Islet of Langerhans (tissue), 1 donor: ENCODE data around the gene COPB2.

Source experiments
- FAIRE-seq: peaks from one replicate; lab custom pipeline; 2011; peaks lifted over from hg19 to GRCh38; lab: Jason Lieb, UNC

COPB2 gene

GRCh38 chr3:139327231-139327630, 62.2 kb downstream of the COPB2 start:
- FAIRE-seq = no peak

GRCh38 chr3:139326707-139327106, 62.7 kb downstream of the COPB2 start:
- FAIRE-seq = no peak

DNA sequence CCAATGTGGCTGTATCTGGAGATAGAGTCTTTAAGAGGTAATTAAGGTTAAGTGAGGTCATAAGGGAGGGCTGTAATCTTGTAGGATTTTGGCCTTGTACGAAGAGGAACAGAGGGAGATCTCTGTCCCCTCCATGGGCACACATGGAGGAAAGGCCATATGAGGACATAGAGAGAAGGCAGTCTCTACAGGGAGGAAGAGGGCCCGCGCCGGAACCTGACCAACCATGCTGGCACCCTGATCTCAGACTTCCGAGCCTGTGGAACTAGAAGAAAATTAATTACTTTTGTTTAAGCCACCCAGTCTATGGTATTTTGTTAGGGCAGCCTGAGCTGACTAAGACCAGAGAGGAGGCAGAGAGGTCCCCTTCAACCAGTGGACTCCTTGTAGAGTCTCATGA, 63.3 kb downstream of the COPB2 start:
- no peak for FAIRE-seq

- no peak for FAIRE-seq
Observed at GRCh38 chr3:139325551-139325950, 63.9 kb downstream of the COPB2 start.

- FAIRE-seq = no peak
Observed at GRCh38 chr3:139324456-139324855, 65.0 kb downstream of the COPB2 start.

DNA sequence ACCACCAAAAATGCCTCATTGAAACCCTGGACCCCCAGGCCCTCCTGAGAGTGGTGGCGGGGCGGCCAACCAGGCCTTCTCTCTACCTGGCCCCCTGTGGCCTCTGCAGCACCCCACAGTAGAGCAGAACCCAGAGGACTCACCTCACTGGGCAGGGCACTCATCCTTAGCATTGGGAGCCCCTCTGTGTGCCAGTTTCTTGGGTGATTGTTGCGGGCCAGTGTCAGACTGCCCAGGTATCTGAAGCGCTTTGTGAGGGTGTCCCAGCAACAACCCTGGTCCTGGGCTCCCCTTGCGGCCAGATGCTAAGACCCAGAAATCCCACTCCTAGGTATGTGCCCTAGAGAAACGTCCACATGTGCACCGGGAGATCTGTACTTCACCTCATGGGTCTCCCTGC, 66.3 kb downstream of the COPB2 start:
- no peak for FAIRE-seq

- no peak for FAIRE-seq
Observed at GRCh38 chr3:139322346-139322745, 67.1 kb downstream of the COPB2 start.

DNA sequence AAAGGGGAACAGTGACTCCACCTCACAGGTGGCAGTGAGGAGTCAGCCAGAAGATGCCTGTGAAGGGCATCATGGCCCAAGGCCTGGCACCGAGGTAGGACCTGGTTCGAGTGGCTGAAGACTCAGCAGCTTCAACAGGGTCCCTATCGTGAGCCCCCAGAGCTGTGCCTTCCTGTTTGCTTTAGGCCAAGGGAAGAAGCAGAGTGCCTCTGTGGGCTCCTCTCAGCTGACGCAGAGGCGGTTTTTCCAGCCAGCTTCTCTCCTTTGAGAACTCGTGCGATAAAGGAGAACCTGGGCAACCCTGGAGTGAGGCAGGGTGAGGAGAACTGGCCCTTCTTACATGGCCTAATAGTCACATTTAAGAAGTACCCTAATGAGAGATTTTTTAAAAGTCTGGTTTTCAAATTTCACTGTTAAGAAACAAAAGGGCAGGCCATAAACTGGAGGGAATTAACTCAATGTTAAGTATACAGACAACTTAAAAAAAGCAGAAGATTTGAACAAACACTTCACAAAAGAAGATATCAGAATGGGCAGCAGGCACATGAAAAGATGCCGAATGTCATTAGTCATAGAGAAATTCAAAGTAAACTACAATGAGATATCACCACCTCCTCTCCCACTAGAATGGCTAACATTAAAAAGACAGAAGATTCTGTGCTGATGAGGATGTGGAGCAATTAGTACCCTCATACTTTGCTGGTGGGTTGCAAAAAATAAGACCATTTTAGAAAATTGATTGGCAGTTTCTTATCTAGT, 68.7 kb downstream of the COPB2 start:
- no peak for FAIRE-seq

DNA sequence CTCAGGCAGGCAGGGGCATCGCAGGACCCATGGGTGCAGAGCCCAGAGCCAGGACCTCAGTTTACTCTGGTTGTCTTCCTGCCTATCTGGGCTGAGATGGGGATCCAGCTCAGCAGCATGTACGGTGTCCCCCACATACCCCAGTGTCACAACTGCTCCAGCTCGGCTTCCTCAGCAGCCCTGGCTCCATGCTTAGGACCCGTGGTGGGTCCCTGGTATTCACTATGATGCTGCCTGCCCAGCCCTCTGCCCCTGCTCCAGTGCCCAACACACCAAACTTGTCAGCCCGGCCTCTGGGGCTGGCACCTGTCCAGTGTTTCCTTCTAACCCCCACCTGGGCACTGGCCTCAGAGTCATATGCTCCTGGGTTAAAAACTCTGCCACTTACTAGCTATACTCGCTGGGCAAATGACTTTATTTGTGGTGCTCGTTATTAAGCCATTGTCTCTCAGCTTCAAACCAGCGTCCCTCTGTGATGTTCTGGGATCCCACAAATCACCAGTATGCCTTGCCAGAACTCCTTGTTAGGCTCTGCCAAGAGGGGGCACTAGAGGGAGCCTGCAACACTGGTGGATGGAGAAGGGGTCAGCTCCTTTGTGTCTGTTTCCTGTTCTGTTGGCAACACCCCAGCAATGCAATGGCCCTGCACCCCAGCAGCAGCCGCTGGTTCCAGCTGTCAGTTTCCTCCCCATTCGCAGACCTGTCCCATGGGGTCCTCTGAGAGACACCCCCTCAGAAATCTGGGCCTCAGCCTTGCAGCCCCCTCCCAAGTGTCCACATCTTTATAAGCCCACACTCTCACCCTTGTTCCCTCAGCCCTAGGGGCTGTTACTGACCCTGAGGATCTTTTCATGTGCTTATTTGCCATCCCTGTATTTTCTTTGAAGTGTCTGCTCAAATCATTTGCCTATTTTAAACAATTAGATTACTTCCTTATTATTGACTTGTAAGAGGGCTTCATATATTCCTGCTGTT, 69.7 kb downstream of the COPB2 start:
- no peak for FAIRE-seq

DNA sequence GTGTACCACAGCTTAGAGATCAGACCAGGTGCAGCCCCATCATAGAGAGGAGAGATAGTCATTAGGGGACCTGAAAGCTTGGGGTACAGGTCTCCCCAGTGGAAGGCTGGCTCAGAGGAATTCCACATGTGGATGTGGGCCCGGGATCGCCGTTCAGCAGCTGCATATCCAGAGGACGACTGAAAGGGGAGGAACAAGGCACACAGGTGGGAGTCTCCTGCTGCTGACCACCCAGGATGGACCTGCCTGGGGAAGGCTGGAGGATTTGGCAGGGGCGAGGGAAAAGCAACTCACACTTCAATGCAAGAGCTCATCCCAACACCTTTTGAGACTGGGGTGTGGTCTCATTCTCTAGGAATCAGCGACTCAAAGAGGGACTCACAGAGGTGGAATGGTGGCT, 70.6 kb downstream of the COPB2 start:
- FAIRE-seq = no peak

- no peak for FAIRE-seq
Observed at GRCh38 chr3:139318431-139318816, 71.0 kb downstream of the COPB2 start.

DNA sequence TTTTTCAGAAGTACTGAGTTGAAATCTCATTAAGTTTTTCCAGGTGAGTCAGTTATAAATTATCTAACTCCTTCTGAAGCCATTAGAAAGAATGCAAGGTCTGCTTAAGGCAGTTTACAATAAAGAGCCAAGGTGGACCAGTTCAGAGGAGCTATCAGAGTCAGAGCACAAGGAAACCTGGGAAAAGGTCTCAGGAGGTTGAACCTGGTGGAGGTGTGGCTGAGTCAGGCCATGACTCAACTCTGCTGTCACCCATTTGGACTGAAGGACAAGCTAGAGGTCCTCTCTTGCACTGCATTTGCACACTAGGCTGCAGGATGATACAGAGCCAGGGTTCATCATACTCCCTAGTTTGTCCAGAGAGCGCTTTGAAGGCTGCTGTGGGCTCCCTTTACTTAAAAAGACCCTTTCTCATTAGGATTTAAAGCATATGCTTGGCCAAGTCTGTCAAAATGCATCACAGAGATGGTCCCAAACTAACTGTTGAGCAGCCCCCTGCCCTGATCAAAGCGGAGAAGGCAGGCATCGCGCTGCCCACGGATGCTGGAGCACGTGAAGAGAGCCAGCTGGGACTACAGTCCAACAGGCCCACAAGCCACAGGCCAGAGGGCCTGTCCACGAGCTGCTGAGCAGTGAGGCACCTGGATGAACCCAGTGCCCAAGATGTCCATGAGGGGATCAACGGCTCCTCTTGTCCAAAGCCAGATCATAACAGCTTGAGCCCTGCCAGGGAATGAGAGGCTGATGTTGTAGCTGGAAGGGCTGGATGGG, 71.6 kb downstream of the COPB2 start:
- FAIRE-seq = no peak

DNA sequence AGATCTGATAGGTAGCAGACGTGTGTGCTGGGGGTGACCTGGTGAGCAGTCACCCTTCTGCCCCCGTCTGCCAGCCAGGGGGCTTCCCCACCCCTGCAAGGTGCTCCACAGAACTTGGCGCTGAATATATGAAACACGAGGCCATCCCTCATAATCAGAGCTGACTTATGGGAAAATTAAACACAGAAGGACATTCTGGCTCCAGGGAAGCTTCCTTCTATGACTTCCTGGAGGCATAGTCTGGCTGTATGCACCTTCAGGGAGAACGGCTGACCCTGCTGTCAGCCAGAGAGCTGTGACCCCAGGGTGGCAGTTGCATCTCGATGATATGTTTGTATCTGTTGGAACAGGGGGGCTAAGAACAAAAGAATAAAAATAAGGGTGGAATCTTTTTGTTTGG, 72.2 kb downstream of the COPB2 start:
- no peak for FAIRE-seq

GRCh38 chr3:139313921-139314320, 75.5 kb downstream of the COPB2 start:
- no peak for FAIRE-seq

- no peak for FAIRE-seq
Observed at GRCh38 chr3:139312959-139313358, 76.5 kb downstream of the COPB2 start.

GRCh38 chr3:139312416-139312815, 77.0 kb downstream of the COPB2 start:
- FAIRE-seq = no peak

DNA sequence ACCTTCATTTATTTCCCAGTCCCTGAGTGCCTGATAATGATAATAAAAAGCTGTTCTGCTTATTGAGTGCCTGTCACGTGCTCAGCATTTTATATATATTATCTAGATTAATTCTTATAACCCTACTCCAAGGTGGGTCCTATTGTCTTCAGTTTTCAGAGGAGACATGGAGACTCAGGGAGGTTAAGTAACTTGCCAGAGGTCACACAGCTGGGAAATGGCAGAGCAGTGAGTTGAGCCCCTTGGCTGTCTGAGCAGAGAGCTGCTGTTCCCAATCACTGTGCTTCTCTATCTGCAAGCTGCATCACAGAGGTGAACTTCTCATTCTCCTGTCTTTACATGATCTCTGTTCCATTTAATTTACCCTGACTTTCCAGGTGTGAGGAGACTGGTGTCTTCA, 77.9 kb downstream of the COPB2 start:
- FAIRE-seq = no peak

DNA sequence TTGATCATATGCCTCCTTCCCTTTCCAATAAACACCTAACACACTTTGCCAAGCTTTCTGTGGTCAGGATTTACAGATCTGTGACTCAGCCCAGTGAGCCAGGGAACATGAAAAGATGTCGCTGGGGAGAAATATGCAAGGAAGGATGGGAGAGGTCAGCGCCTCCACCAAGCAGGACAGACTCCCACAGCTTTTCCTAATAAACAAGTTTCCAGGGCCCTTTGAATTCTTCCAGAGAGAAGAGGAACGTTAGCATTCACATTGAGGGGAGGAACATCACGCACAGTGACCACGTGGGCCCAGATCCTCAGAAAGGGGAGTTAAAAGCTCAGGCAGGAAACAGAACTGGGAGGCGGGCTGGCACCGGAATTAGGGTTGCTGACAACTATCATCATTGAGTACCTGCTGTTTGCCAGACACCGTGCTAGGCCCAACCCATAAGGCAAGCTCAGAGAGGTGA, 78.9 kb downstream of the COPB2 start:
- FAIRE-seq = no peak

DNA sequence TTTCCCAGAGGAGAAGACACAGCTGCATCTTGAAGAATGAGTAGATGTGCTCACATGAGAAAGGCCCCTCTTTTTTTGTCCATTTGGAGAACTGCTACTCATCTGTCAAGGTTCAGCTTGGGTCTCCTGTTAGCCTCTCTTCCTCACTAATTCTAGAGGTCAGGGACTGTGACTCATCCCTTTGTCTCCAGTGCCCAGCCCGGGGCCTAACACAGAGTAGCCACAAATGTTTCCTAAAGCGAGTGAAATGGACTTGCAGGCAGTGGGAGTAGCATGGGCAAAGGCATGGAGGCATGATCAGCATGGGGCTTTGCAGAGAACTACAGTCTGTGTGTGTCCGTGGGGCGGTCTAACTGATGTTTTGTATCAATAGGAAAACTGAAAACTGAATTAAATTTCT, 79.6 kb downstream of the COPB2 start:
- no peak for FAIRE-seq

DNA sequence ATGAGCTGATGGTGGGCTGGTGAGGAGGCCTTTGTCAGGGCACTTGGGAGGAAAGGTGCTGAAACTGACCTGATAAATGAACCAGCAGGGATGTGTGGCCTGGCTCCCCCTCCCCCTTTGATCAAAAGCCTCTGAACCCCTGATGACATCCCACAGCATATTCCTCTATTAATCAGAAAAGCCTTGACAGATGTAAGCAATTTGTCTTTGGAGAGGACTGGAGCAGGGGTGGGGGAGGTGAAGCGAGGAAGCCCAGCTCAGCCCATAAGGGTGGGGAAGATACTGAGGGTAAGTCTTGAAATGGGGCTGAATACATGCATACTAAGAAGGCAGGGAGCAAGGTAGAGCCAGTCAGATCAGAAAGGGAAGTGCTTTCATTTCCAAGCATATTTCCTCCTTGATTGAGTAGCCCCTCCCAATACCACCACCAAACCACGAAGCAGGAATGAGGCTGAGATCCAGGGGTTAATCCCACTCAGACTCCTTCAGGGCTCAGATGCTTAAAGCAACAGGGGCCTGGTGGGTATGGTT, 80.3 kb downstream of the COPB2 start:
- FAIRE-seq = no peak

DNA sequence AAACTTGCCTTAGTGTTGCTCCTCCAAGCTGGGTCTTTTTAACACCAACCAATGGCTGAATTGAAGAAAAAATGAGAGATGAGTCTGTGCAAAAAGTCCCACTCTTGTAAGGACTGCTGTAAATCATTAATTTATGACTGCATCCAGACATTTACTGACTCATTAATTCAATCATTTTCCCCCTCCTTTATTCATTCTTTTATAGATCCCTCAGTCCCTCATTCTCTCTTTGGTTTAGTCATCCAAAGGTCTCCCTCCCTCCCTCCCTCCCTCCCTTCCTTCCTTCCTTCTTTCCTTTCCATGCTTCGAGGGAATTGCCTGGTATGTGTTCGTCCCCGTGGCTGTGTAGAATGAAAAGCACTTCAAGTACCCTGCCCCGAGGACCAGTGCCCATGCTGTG, 80.9 kb downstream of the COPB2 start:
- no peak for FAIRE-seq
